CD1c-positive myeloid dendritic cell (primary cell): Measurements from ENCODE around the gene WDR27.
"Not testable (repeated sequence)": the region's sequence is repeated elsewhere in the genome, so short reads cannot be mapped to it uniquely, and the experiment has no call there.

ENCODE experiments used
- DNase-seq: peaks from one replicate; pipeline ENCODE4 v3.0.0-alpha.2; 2016; ENCODE audit errors: extremely low spot score

The WDR27 gene

GRCh38 chr6:169663468-169663867 lies 38.4 kb downstream of the WDR27 start:
- DNase-seq, result no peak

- no peak for DNase-seq
Observed at GRCh38 chr6:169661391-169661756, 40.5 kb downstream of the WDR27 start.

DNA sequence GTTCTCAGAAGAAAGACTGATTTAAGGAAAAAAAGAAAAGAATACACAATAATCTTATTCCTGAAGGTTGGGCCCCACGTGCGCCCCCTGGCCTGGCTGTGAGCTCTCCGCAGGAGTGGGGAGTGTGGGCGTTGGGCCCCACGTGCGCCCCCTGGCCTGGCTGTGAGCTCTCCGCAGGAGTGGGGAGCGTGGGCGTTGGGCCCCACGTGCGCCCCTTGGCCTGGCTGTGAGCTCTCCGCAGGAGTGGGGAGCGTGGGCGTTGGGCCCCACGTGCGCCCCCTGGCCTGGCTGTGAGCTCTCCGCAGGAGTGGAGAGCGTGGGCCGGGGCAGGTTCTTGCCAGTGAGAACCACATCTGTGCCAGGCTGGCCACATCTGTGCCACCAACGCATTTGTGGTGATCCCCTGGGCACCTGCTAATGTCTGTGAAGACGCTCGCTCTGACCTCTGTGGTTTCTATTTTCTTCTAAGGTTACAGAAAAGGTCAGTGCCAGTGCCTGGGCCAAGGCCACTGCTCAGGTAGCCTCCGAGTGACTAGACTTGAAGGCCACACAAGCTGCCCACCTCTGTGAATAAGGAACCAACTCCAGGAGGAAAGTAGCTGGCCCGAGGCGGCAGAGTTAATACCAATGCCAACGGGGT lies 41.0 kb downstream of the WDR27 start:
- DNase-seq, result no peak

GRCh38 chr6:169659820-169660610 lies 41.8 kb downstream of the WDR27 start:
- DNase-seq, result no peak

DNA sequence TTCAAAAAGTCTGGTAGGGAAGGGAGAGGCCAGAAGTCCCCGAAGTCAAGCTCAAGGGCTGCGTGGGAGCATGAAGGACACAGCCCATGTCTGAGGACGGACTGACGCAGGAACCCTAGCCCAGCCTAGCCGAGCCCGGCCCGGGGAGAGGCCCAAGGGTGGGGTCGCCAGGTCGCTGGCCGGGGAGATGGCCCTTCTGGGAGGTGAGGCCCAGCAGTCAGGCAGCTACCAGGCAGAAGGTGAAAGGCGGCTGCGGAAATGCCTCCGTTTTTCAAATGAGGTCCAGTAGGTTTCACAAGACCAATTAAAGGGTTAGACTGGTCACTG lies 44.6 kb downstream of the WDR27 start:
- no peak for DNase-seq

- DNase-seq, result no peak
Observed at GRCh38 chr6:169656546-169657283, 45.1 kb downstream of the WDR27 start.

- DNase-seq, result no peak
Observed at GRCh38 chr6:169654598-169655391, 47.0 kb downstream of the WDR27 start.

DNA sequence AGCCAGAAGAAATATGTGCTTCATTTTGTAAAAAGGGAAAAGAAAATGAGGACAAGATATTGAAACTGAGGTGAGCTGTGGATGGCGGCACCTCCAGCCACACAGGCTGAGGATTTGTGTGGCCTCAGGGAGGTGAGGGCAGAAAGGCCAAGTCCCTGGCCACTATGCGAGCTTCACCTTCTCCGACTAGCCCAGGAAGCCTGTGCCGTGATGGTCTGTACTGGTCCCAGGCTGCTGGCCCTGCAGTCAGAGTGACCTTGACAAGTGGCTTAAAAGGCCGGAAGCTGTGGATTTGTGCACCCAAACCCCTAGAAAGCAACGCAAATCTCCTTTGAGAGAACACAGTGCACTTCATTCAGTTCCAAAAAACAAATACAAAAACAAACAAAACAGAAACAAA lies 48.1 kb downstream of the WDR27 start:
- no peak for DNase-seq

DNA sequence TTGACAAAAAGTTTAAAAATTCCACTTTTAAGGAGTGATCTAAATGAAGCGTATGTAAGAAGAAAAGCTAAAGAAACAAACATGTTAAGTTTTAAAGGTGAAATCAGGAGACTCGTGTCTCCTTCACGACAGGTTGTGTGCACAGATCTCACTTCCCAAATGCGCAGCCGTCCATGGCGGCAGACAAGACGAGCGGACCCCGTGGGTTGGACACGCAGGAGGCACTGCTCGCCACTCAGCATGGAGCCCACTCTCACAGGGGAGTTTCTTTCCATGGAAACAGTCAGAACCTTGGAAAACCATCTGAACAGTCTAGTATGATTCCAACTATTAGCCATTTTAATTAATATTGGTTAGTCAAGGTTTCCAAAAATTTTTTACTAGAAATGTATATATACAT lies 48.9 kb downstream of the WDR27 start:
- DNase-seq, result no peak

GRCh38 chr6:169651498-169651897 lies 50.3 kb downstream of the WDR27 start:
- no peak for DNase-seq

DNA sequence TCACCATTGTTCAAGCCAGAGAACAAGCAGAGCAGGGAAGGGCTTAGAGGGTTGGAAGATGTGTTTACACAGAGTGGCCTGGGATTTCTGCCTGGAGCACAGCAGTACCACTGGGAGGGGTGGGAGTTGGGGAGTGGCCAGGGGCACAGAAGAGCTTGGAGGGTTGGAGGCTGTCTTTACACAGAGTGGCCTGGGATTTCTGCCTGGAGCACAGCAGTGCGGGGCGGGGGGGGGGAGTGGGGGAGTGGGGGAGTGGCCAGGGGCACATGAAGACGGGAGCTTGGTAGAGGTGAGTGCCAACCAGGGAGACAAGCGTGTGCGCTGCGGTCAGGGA lies 50.9 kb downstream of the WDR27 start:
- no peak for DNase-seq

DNA sequence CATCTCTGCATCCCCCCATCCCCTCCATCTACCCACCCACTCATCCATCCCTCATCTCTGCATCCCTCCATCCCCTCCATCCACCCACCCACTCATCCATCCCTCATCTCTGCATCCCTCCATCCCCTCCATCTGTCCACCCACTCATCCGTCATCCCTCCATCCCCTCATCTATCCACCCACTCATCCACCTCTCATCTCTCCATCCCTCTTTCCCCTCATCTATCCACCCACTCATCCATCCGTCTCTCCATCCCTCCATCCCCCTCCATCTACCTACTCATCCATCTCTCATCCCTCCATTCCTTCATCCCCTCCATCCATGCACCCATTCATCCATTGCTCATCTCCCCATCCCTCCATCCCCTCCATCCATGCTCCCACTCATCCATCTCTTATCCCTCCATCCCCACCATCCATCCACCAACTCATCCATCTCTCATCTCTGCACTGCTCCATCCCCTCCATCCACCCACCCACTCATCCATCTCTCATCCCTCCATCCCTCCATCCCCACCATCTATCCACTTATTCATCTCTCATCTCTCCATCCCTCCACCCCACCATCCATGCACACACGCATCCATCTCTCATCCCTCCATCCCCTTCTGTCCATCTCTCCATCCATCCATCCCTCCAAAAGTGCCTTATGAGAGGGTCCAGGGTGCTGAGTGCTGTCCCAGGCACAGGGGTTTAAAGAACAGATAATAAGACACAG lies 51.4 kb downstream of the WDR27 start:
- DNase-seq, result no peak

DNA sequence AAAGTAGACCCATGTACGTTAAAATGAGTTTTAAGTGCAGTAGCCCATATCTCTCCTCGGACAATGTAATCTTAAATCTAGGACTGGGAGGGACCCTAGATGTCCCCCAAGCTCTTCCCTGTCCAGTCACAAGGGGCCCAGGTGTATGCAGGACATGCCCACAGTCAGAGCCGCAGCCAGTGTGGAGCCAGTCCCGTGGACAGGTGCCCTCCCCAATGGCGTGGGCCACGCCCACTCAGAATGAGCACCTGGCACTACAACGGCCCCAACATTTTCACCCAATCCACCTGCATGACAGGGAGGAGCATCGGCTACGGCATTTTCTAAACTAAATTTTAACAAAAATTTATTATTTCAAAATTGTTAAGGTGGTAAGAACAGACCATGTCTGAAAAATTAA lies 53.2 kb downstream of the WDR27 start:
- DNase-seq, result no peak

DNA sequence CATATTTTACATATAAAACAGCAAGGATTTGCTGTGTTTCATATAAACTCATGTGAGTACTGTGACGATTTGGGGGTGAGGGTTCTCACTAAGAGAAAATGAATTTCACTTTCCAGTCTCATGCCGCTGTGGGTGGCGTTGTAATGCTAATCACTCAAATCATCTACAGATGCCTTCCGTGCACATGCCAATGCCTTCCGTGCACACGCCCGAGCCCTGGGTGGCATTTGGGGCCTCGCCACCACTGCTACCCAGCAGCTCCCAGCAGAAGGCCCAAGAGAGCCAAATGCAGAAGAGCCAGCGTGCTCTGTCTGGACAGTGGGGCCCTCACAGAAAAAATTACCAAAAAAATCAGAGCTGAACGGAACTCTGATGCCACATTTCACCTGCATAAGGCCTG lies 53.7 kb downstream of the WDR27 start:
- DNase-seq, result no peak

GRCh38 chr6:169647637-169648036 lies 54.2 kb downstream of the WDR27 start:
- DNase-seq, result no peak

- no peak for DNase-seq
Observed at GRCh38 chr6:169646906-169647567, 54.8 kb downstream of the WDR27 start.

GRCh38 chr6:169645459-169645858 lies 56.4 kb downstream of the WDR27 start:
- DNase-seq, result not testable (repeated sequence)

- DNase-seq, result no peak
Observed at GRCh38 chr6:169643521-169643920, 58.3 kb downstream of the WDR27 start.

GRCh38 chr6:169642455-169642854 lies 59.4 kb downstream of the WDR27 start:
- DNase-seq, result no peak

DNA sequence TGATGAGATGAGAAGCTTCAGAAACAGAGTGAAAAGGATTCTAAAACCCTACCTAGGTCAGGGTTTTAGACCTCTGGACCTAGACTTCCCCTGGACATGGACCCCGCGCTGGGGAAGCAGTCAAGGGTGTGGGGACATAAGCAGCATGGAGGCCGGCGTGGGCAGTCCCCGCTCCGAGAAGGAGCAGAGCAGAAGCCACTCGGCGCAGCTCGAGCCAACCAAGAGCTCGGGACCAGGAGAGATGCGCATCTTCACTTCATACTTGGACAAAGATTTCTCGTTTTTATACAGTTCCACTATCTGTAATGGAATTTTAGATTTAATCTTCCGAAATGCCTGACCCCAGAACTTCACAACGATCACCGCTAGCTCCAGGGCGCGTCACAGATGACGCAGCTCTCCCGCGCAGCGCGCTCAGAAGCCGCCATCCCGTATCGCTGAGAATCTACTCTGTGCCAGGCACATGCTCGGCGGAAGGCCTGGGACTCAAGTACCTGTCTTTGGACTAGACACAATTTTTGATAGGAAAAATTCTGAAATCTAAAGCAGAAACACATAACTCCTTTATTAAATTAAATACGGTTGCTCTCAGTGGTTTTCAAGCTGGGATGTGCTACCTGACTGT lies 60.3 kb downstream of the WDR27 start:
- DNase-seq, result no peak

GRCh38 chr6:169640983-169641382 lies 60.8 kb downstream of the WDR27 start:
- no peak for DNase-seq
